H54 (cell line): ENCODE results near the gene GPR55.

Experiments
- DNase-seq: peaks from one replicate; pipeline ENCODE4 v3.0.0; 2011; ENCODE audit warnings: low spot score, mixed read lengths; ENCODE audit not compliant: insufficient read length
- FAIRE-seq: peaks from 3 replicates; lab custom pipeline; 2011; peaks lifted over from hg19 to GRCh38; lab: Jason Lieb, UNC
- POLR2A ChIP-seq: IDR thresholded peaks from 2 replicates; pipeline ENCODE4 v1.6.1; 2011; ENCODE audit warnings: low read depth, mild to moderate bottlenecking, low read length

Gene GPR55

GRCh38 chr2:230910546-230911177, 14.4 kb downstream of the GPR55 start:
- FAIRE-seq (no peak), DNase-seq (no peak)
- TF ChIP-seq POLR2A: no peak

- no peak for DNase-seq
- no peak for FAIRE-seq
- no peak for TF ChIP-seq POLR2A
These were observed 15.0 kb downstream of the GPR55 start for GRCh38 chr2:230909841-230910545.

DNA sequence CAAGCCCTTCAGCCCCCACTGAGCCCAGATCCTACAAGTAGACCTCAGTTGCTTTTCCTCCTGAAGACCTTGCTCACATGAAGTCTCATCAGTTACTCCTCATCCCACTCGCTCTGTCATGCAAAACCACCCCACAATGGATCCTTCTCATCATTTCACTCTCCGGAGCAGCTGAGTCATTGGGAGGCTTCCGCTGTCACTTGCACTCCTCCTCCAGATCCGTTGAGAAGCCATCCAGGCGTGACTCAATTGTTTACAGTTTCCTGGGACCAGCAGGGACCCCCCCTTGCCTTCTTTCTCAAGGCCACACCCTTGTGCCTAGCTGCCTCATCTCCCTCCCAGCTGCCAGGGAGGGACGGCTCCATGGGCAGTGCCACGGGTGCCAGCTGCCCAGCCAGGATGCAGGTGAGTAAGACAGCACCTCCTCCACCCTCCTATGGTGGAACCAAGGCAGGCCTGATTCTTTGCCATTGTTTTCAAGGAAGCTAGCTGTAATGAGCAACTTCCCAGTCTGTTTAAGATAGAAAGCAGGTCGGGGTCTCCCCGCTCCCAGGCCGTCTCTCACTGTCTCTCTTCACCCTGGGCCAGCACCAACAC, 16.3 kb downstream of the GPR55 start:
- no peak for TF ChIP-seq POLR2A
- FAIRE-seq (peak; percentile 80), DNase-seq (peak; percentile 81)

GRCh38 chr2:230908092-230908594, 16.9 kb downstream of the GPR55 start:
- DNase-seq: no peak
- FAIRE-seq: no peak
- no peak for TF ChIP-seq POLR2A

GRCh38 chr2:230907361-230908091, 17.5 kb downstream of the GPR55 start:
- FAIRE-seq: no peak
- no peak for TF ChIP-seq POLR2A
- no peak for DNase-seq

DNA sequence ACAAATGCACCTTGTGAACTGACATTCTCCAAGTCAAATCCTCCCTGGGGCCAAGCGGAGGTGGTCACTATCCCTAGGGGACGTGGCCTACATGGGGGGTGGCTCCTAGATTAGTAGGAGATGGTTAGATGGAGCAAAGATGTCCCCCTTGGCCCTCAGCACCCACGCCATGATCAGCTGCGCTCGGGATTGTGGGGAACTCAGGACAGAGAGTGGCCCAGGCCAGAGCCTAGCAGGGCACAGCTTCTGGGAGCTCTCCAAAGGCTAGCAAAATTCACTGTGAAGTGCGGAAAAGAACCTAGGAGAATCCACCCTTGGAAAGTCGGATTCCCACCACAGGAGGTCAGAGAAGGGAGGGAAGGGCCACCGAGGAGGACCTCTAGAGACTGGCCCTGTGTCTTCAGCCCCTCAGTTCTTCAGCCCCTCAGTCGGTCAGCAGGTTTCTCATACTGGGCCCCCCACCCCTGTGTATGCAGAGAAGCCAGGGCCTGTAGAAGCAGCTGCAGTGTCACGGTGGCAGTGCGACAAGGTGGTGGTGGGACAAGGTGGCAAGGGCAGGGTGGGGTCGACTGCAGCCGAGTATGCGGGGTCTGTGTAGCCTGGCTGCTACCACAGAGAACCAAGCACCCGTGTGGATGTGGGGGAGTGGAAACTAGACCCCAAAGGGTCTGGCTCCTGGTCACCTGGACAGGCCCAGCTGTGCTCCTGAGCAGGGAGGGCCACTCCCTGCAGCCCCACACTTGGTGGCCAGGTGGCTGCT, 18.4 kb downstream of the GPR55 start:
- no peak for TF ChIP-seq POLR2A
- DNase-seq (no peak), FAIRE-seq (no peak)

DNA sequence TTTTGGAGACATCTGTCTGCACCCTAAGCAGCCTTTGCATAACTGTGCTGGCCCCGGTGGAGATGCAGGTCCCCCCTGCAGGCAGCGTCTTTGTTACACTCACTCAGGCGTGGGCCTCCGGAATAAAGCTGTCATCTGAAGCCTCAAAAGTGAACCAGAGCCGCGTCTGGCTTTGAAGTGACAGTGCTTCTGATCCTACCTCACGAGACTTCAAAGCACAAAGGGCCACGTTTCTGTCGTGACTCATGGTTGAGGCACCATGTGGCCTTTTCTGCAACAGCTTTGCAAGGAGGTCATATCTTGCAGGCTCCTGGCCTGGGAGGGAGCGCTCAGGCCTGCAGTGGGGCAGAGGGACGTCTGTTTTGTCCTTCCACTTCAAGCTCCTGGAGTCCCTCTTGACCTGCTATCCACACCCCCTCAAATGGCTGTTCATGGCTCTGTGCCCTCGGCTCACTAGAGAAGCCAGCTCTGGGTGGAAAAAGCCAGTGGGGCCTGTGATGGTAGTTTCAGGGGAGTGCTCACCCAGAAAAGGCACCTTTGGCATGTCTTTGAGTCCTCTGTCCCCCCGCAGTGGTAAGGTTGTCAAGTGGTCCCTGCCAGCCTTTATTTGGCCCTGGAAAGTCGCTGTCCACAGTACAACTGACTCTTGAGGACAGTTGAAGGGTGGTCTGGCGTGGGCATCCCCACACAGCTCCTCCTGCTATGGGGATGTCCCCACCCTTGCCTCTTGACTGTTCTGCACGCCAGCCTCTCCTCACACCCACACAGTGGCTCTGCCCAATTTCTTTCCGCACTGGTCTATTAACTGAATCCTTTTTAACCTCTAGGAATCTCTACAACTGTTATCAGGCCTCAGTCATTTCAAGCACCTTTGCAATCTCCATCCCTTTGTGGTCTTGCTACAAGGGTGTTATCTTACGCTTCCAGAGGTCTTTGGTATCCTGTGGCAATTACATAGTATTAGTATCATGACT, 19.3 kb downstream of the GPR55 start:
- TF ChIP-seq POLR2A: no peak
- FAIRE-seq (no peak), DNase-seq (no peak)

DNA sequence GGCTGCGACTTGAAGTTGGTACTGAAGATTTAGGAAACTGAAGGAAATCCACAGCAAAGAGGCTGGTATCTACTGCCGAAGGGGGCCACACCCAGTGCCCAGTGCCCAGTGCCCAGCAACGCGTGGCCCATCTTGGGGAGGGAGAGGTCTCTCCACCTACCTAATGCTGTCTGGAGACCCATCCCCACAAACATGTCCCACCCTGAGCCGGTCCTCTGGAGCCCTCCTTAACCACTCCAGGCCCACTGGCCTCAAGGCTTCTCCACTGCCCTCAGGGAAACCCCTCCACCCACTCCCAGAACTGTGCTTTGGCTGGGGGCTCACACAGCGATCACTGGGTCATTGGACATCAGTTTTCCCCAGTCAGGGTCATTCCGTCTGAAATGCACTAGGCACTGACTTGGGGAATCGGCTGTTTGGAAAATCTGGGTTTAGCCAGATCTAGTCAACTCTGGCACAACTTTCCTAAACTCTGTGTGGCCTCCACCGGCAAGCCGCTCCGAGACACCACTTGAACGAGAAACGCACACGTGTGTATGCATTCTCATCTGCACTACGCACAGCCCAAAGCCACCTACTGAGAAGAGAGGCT, 20.1 kb downstream of the GPR55 start:
- DNase-seq: no peak
- no peak for TF ChIP-seq POLR2A
- no peak for FAIRE-seq

GRCh38 chr2:230903231-230904150, 21.6 kb downstream of the GPR55 start:
- DNase-seq: no peak
- no peak for TF ChIP-seq POLR2A
- FAIRE-seq: no peak

GRCh38 chr2:230902180-230902899, 22.7 kb downstream of the GPR55 start:
- DNase-seq (peak; percentile 67), FAIRE-seq (no peak)
- TF ChIP-seq POLR2A: no peak
